Suprapubic skin (tissue), 3 donors: ENCODE measurements around the gene GARS1.

Experiments used
- POLR2A ChIP-seq, 2 donors: fragments of 450-650 bp; IDR thresholded peaks; one replicate each; pipeline ENCODE4 v1.6.1; 2017; ENCODE audit warnings: antibody characterized with exemption in 2 of 2, mild to moderate bottlenecking in 2 of 2, moderate library complexity in 2 of 2
- TF ChIP-seq, protein P1 (sequence below), 2 donors: fragments of 200-600 bp in 1 of 2; fragments of 450-650 bp in 1 of 2; sonication (generic) in 1 of 2; IDR thresholded peaks; one replicate each; pipeline ENCODE4 v1.5.1; 2016 to 2019; ENCODE audit warnings: antibody characterized with exemption in 2 of 2, mild to moderate bottlenecking in 1 of 2, moderate library complexity in 1 of 2

DNA sequence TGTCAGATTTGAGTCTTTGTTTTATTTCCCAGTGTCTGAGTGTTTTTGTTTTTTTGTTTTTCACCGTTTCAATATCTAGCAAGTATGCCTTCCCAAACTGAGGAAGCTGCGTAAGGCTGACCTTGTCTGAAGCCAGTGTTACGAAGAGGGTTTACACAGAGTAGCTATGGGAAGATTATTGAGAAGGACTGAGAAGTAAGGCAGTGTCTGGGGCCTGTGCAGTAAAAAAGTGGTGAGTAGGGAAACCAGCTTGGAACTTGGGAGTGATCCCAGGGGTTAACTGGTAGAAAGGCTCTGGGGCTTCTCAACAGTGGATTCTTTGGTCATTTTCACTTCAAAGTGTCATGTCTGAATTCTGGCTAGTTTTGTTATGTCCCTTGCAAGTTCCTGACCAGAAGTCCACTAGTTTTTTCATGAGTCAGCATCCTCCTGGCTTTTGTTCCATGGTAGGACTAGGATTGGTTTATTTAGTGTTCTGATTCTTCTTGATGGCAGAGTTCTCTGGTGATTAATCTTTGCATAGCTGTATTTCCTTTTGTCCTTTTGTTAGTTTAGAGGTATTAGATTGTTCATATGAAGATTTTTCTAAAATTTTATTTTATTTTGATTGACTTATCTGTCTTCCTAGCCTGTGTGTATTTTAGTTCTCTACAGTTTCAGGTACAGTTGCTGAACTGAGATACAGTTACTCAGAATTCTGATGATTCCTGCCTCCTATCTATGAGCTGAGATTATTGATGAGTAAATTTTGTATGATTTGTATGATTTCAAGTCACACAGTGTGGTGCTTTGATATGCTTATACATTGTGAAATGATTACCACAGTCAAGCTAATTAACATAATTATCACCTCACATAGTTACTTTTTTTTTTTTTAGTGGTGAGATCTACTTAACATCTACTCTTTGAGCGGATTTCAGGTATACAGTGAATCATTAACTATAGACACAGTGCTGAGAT lies 19.0 kb downstream of the GARS1 start:
- TF ChIP-seq, protein P1, sequence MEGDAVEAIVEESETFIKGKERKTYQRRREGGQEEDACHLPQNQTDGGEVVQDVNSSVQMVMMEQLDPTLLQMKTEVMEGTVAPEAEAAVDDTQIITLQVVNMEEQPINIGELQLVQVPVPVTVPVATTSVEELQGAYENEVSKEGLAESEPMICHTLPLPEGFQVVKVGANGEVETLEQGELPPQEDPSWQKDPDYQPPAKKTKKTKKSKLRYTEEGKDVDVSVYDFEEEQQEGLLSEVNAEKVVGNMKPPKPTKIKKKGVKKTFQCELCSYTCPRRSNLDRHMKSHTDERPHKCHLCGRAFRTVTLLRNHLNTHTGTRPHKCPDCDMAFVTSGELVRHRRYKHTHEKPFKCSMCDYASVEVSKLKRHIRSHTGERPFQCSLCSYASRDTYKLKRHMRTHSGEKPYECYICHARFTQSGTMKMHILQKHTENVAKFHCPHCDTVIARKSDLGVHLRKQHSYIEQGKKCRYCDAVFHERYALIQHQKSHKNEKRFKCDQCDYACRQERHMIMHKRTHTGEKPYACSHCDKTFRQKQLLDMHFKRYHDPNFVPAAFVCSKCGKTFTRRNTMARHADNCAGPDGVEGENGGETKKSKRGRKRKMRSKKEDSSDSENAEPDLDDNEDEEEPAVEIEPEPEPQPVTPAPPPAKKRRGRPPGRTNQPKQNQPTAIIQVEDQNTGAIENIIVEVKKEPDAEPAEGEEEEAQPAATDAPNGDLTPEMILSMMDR (IDR thresholded peaks at IDR 0.05) = no peak
- no peak for TF ChIP-seq POLR2A (IDR thresholded peaks at IDR 0.05)
